Astrocyte (in vitro differentiated cells and primary cell): ENCODE measurements around the gene IFITM5. TPM values are rescaled to one million over a fixed set of nuclear protein-coding genes. Genes with fewer than 3 reads are reported as not detected.
A peak's percentile ranks its signal among the peaks of the same experiment; 100 is the strongest.

Source experiments
- DNase-seq: peaks from one replicate; pipeline ENCODE4 v3.0.0-alpha.2; 2010; ENCODE audit warnings: low read depth
- FAIRE-seq: peaks from 2 replicates; lab custom pipeline; 2011; peaks lifted over from hg19 to GRCh38; lab: Jason Lieb, UNC
- H2AFZ ChIP-seq: 2 replicates; pipeline ENCODE4 v1.6.0; 2012; ENCODE audit warnings: low read depth, low read length, inconsistent platforms
- H3K27ac ChIP-seq: 2 replicates; pipeline ENCODE4 v1.5.1; 2011; ENCODE audit warnings: low read depth, low read length, inconsistent platforms
- H3K27me3 ChIP-seq: 2 replicates; pipeline ENCODE4 v1.6.0; 2011; ENCODE audit warnings: low read length, inconsistent platforms; ENCODE audit not compliant: insufficient read depth
- H3K36me3 ChIP-seq: 2 replicates; pipeline ENCODE4 v1.5.1; 2011; ENCODE audit warnings: low read length, inconsistent platforms; ENCODE audit not compliant: insufficient read depth
- H3K4me1 ChIP-seq: 2 replicates; pipeline ENCODE4 v1.5.1; 2011; ENCODE audit warnings: low read length, inconsistent platforms; ENCODE audit not compliant: insufficient read depth
- H3K4me2 ChIP-seq: 2 replicates; pipeline ENCODE4 v1.6.0; 2012; ENCODE audit warnings: low read length, inconsistent platforms
- H3K4me3 ChIP-seq: 2 replicates; pipeline ENCODE4 v1.5.1; 2011; ENCODE audit warnings: low read depth, mild to moderate bottlenecking, low read length, inconsistent platforms; ENCODE audit not compliant: insufficient read depth
- H3K79me2 ChIP-seq: 2 replicates; pipeline ENCODE4 v1.6.0; 2012; ENCODE audit warnings: mild to moderate bottlenecking, low read length, inconsistent platforms; ENCODE audit not compliant: insufficient read depth
- H3K9ac ChIP-seq: 2 replicates; pipeline ENCODE4 v1.6.0; 2012; ENCODE audit warnings: mild to moderate bottlenecking, low read length, inconsistent platforms
- H3K9me3 ChIP-seq: 2 replicates; pipeline ENCODE4 v1.5.1; 2012; ENCODE audit warnings: low read depth, mild to moderate bottlenecking, low read length, inconsistent platforms; ENCODE audit not compliant: insufficient read depth
- H4K20me1 ChIP-seq: 2 replicates; pipeline ENCODE4 v1.6.0; 2012; ENCODE audit warnings: low read length, inconsistent platforms; ENCODE audit not compliant: insufficient read depth
- H3K27ac Mint-ChIP-seq: one replicate; pipeline ENCODE4 v1.8.0; 2021; ENCODE audit warnings: mild to moderate bottlenecking, mixed read lengths; ENCODE audit not compliant: unreplicated experiment
- H3K27me3 Mint-ChIP-seq: one replicate; pipeline ENCODE4 v1.8.0; 2021; ENCODE audit warnings: low read depth, mixed read lengths; ENCODE audit not compliant: unreplicated experiment
- H3K36me3 Mint-ChIP-seq: one replicate; pipeline ENCODE4 v1.8.0; 2021; ENCODE audit warnings: low read depth, mixed read lengths; ENCODE audit not compliant: unreplicated experiment
- H3K4me1 Mint-ChIP-seq: one replicate; pipeline ENCODE4 v1.8.0; 2021; ENCODE audit warnings: low read depth, mixed read lengths; ENCODE audit not compliant: unreplicated experiment
- H3K4me3 Mint-ChIP-seq: one replicate; pipeline ENCODE4 v1.8.0; 2021; ENCODE audit warnings: mild to moderate bottlenecking, moderate library complexity, mixed read lengths; ENCODE audit not compliant: unreplicated experiment
- H3K9me3 Mint-ChIP-seq: one replicate; pipeline ENCODE4 v1.8.0; 2021; ENCODE audit warnings: mild to moderate bottlenecking, mixed read lengths; ENCODE audit not compliant: unreplicated experiment
- CTCF ChIP-seq: IDR thresholded peaks from 2 replicates; pipeline ENCODE4 v1.5.1; 2011; ENCODE audit warnings: low read depth, mild to moderate bottlenecking, inconsistent platforms, low read length, moderate library complexity; ENCODE audit not compliant: insufficient read depth
- EZH2 ChIP-seq: IDR thresholded peaks from 2 replicates; pipeline ENCODE4 v1.6.1; 2012; ENCODE audit warnings: mild to moderate bottlenecking, low read length, inconsistent platforms; ENCODE audit not compliant: insufficient read depth
- total RNA-seq: library from RNA; stranded (reverse); gene quantifications from 2 replicates; pipeline ENCODE4 v1.2.1, GENCODE V29; 2021

IFITM5 gene
- total RNA-seq, 1 donor from 2014 or later, result not detected

GRCh38 chr11:327581-327923 is 28.2 kb upstream of the IFITM5 start:
- H2AFZ ChIP-seq, result peak overlapping the region; percentile 64
- no peaks in the 10 kb centered on the region for H3K9me3 ChIP-seq
- peak overlapping the region; percentile 46 for H3K4me2 ChIP-seq
- no peaks in the 10 kb centered on the region for H3K36me3 ChIP-seq
- no peaks in the 10 kb centered on the region for H4K20me1 ChIP-seq
- H3K9ac ChIP-seq, result peak overlapping the region; percentile 30
- H3K4me3 ChIP-seq, result no peak overlapping the region
- Mint-ChIP-seq H3K36me3 (no peaks in the 10 kb centered on the region), H3K4me3 (no peak overlapping the region), H3K4me1 (peaks cover 5% of the 10 kb centered on the region), H3K27me3 (peaks cover 9% of the 10 kb centered on the region), H3K27ac (no peak overlapping the region), H3K9me3 (no peaks in the 10 kb centered on the region)
- H3K4me1 ChIP-seq, result peaks cover 7% of the 10 kb centered on the region
- TF ChIP-seq CTCF (no peak), EZH2 (no peak)
- no peak for DNase-seq
- no peaks in the 10 kb centered on the region for H3K79me2 ChIP-seq
- no peaks in the 10 kb centered on the region for H3K27me3 ChIP-seq
- no peak for FAIRE-seq
- H3K27ac ChIP-seq, result no peak overlapping the region

- DNase-seq (no peak), FAIRE-seq (no peak)
- no peaks in the 10 kb centered on the region for H3K79me2 ChIP-seq
- H3K27me3 ChIP-seq, result no peaks in the 10 kb centered on the region
- H3K4me3 ChIP-seq, result no peak overlapping the region
- TF ChIP-seq EZH2 (no peak), CTCF (no peak)
- H3K4me2 ChIP-seq, result peak overlapping the region; percentile 46
- peaks cover 7% of the 10 kb centered on the region for H3K4me1 ChIP-seq
- H4K20me1 ChIP-seq, result no peaks in the 10 kb centered on the region
- Mint-ChIP-seq H3K4me1 (peaks cover 6% of the 10 kb centered on the region), H3K4me3 (no peak overlapping the region), H3K36me3 (no peaks in the 10 kb centered on the region), H3K9me3 (no peaks in the 10 kb centered on the region), H3K27me3 (peaks cover 8% of the 10 kb centered on the region), H3K27ac (no peak overlapping the region)
- peak overlapping the region; percentile 64 for H2AFZ ChIP-seq
- H3K36me3 ChIP-seq, result no peaks in the 10 kb centered on the region
- peak overlapping the region; percentile 30 for H3K9ac ChIP-seq
- H3K27ac ChIP-seq, result no peak overlapping the region
- H3K9me3 ChIP-seq, result no peaks in the 10 kb centered on the region
Measured at GRCh38 chr11:326842-327580, 27.7 kb upstream of the IFITM5 start.

- Mint-ChIP-seq H3K27ac (no peak overlapping the region), H3K27me3 (peaks cover 8% of the 10 kb centered on the region)
Measured at GRCh38 chr11:326592-326841, 27.2 kb upstream of the IFITM5 start.

More at GRCh38 chr11:326592-326841, 27.2 kb upstream of the IFITM5 start:
- Histone ChIP-seq H3K9me3 (no peaks in the 10 kb centered on the region), H3K36me3 (no peaks in the 10 kb centered on the region), H3K4me3 (no peak overlapping the region), H3K4me2 (peak overlapping the region; percentile 46), H3K9ac (peak overlapping the region; percentile 30), H3K4me1 (peaks cover 7% of the 10 kb centered on the region), H3K27ac (no peak overlapping the region), H3K27me3 (no peaks in the 10 kb centered on the region), H2AFZ (peak overlapping the region; percentile 64), H3K79me2 (no peaks in the 10 kb centered on the region), H4K20me1 (no peaks in the 10 kb centered on the region)
- no peaks in the 10 kb centered on the region for H3K36me3 Mint-ChIP-seq
- DNase-seq (no peak), FAIRE-seq (no peak)
- TF ChIP-seq EZH2 (no peak), CTCF (no peak)
- peaks cover 6% of the 10 kb centered on the region for H3K4me1 Mint-ChIP-seq
- no peak overlapping the region for H3K4me3 Mint-ChIP-seq
- H3K9me3 Mint-ChIP-seq, result no peaks in the 10 kb centered on the region
